ENCODE results near the gene ORM2.
A peak's percentile ranks its signal among the peaks of the same experiment; 100 is the strongest.
"Not testable (repeated sequence)": the region's sequence is repeated elsewhere in the genome, so short reads cannot be mapped to it uniquely, and the experiment has no call there.

The ORM2 gene

DNA sequence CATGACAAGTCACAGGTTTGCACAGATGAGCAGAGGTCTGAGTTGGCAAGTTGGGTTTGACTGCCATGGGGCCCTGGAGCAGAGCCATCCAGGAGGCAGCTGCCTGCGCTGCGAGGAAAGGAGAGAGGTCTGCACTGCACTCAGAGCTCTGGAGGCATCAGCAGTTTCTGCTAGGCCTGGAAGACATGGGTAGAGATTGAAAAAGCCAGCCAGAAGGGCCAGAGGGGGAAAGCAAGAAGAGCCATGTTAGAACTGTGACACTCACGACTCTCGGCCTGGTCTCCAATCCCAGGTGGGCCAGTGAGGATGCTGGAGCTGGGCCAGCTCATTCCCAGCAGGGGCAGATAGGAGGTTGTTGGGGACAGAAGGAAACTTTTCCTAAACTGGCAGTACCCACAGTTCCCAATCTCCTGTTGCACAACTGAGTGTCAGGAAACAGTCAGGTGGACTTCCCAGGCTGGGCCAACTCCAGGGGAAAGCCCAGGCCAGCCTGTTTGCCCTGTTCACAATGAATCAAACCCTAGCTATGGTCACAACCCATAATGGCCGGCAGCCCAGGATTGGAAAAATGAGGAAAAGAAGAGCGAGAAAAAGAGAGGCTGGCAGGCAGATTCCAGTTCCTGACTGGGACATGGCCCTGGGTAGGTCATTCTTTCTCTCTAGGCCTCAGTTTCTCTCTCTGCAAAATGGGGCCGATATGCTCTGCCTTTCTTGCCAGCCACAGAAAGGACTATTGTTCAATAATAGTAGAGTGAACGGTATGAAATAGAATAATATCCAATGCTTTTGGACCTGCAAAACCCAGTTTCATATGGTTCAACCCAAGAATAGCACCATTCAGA lies 14.6 kb upstream of the ORM2 start:
- peak; percentile 14 for DNase-seq (ENCODE audit: low read depth)
- TF ChIP-seq, protein P1, sequence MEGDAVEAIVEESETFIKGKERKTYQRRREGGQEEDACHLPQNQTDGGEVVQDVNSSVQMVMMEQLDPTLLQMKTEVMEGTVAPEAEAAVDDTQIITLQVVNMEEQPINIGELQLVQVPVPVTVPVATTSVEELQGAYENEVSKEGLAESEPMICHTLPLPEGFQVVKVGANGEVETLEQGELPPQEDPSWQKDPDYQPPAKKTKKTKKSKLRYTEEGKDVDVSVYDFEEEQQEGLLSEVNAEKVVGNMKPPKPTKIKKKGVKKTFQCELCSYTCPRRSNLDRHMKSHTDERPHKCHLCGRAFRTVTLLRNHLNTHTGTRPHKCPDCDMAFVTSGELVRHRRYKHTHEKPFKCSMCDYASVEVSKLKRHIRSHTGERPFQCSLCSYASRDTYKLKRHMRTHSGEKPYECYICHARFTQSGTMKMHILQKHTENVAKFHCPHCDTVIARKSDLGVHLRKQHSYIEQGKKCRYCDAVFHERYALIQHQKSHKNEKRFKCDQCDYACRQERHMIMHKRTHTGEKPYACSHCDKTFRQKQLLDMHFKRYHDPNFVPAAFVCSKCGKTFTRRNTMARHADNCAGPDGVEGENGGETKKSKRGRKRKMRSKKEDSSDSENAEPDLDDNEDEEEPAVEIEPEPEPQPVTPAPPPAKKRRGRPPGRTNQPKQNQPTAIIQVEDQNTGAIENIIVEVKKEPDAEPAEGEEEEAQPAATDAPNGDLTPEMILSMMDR (conservative IDR thresholded peaks at IDR 0.05; ENCODE audit: control insufficient read depth, insufficient read depth, low read depth, low read length), result no peak
- H3K4me3 ChIP-seq (ENCODE audit: control insufficient read depth, low read depth, low read length), result no peak overlapping the region

DNA sequence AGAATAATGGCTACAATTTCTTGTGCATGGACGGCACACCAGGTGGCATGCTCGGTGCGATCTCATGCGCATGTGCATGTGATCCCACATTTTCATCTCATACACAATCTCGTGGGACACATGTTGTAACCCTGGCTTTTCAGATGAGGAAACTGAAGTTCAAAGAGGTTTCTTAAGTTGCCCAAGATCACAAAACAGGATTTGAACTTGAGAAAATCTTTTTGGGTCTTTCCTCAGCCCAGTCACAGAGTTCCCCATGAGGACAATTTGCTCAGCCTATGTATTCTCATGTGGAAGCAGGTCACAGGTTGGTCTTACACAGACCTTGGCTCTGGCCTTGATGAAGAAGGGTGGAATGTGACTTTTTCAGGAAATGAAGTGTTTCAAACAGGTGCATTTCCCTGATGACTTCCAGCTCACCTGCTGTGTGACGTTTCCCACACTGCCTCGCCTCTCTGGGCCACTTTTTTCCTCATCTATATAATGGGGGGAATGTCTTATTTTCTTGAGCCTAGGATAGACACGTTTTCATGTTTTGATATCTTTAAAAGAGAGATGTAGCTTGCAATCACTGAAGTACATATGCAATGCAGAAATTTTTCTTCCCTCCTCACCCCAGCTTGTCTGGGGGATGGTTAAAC lies 13.8 kb upstream of the ORM2 start:
- TF ChIP-seq, protein P1 (conservative IDR thresholded peaks at IDR 0.05; ENCODE audit: control insufficient read depth, insufficient read depth, low read depth, low read length), result no peak
- H3K4me3 ChIP-seq (ENCODE audit: control insufficient read depth, low read depth, low read length), result no peak overlapping the region
- no peak for DNase-seq (ENCODE audit: low read depth)

DNA sequence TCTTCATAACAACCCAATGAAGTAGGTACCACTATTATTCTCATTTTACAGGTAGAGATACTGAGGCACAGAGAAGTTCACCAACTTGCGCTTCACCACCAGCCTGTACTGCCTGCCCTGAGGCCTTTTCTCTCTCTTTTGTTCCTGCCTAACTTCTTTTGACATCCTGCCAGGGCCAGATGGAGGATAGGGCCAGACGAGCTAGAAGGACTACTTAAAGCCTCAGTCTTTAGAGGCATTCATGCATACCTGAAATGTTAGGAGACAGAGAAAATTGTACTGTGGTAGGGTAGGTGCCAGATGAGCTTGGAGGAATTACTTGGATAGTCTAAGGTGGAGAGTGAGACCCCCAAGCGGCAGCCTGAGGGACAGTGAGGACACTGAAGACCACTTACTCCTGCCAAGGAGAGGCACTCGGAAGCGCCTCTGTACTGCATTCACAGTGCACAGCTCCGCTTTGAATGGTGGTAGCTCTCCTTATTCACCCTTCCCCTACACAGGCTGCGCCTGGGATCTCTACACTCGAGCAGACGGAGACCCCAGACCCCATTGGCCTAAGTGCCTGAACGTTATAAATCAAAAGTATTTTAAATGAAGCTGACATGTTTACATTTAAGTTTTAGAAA lies 13.0 kb upstream of the ORM2 start:
- TF ChIP-seq, protein P1 (conservative IDR thresholded peaks at IDR 0.05; ENCODE audit: control insufficient read depth, insufficient read depth, low read depth, low read length), result no peak
- H3K4me3 ChIP-seq (ENCODE audit: control insufficient read depth, low read depth, low read length), result no peak overlapping the region
- DNase-seq (ENCODE audit: low read depth), result no peak

DNA sequence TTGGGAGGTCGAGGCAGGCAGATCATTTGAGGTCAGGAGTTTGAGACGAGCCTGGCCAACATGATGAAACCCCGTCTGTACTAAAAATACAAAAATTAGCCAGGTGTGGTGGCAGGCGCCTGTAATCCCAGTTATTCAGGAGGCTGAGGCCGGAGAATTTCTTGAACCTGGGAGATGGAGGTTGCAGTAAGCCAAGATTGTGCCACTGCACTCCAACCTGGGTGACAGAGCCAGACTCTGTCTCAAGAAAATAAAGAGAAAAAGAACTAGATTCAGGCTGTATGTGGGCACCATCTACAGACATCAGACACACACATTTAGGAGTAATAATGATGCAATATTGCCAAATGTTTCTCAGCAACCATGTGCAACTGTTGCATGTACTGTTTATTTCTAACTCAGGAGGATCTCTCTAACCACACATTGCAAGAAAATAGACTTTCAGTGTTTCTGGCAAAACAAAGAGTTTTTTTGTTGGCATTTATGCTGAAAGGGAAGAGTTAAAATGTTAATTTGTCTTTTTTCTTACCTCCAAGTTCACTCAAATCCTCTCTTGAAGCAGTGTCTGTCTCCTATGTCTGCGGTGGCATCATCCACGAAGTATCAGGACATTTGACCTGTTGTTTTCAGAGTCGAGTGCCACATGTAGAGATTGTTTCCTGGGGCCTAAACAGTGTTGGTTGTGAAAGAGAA lies 11.9 kb upstream of the ORM2 start:
- DNase-seq (ENCODE audit: low read depth), result peak; percentile 68
- H3K4me3 ChIP-seq (ENCODE audit: control insufficient read depth, low read depth, low read length), result no peak overlapping the region
- TF ChIP-seq, protein P1 (conservative IDR thresholded peaks at IDR 0.05; ENCODE audit: control insufficient read depth, insufficient read depth, low read depth, low read length), result no peak

DNA sequence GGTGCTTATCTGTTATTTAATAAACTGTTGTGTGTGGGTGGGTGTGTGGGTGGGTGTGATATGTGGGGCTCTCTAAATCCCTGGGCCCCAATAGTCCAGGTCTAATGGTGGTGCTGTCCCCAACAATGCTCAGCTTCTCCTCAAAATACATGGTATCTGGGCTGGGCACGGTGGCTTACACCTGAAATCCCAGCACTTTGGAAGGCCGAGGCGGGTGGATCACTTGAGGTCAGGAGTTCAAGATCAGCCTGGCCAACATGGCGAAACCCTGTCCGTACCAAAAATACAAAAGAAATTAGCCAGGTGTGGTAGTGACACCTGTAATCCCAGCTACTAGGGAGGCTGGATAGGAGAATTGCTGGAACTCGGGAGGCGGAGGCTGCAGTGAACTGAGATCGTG lies 11.3 kb upstream of the ORM2 start:
- H3K4me3 ChIP-seq (ENCODE audit: control insufficient read depth, low read depth, low read length), result no peak overlapping the region
- TF ChIP-seq, protein P1 (conservative IDR thresholded peaks at IDR 0.05; ENCODE audit: control insufficient read depth, insufficient read depth, low read depth, low read length), result no peak
- no peak for DNase-seq (ENCODE audit: low read depth)

DNA sequence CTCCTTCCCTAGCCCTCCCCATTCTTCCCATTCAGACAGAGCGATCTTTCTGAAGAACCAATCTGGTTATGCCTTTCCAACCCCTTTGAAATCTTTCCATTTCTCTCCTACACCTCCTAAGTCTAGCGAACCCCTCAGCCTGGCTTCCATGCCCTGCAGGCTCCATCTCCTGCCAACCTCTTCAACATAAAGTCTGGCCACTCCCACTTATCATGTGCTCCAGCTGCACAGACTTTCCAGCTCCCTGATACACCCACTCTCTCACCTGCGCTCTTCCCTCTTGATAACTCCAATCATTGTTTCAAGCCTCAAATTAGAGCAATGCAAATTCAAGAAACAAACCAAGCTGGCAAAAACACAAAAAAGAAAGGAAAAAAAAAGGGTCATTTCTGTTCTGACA lies 10.5 kb upstream of the ORM2 start:
- TF ChIP-seq, protein P1 (conservative IDR thresholded peaks at IDR 0.05; ENCODE audit: control insufficient read depth, insufficient read depth, low read depth, low read length), result no peak
- H3K4me3 ChIP-seq (ENCODE audit: control insufficient read depth, low read depth, low read length), result no peak overlapping the region
- no peak for DNase-seq (ENCODE audit: low read depth)

DNA sequence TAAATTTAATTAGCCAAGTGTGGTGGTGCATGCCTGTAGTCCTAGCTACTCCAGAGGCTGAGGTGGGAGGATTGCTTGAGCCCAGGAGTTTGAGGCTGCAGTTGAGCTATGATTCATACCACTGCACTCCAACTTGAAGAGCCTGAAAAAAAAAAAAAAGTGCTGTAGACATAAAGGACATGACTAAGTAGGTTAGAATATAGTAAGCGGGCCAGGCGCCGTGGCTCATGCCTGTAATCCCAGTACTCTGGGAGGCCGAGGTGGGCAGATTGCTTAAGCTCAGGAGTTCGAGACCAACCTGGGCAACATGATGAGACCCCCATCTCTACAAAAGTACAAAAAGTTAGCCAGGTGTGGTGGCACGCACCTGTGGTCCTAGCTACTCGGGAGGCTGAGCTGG lies 9.0 kb upstream of the ORM2 start:
- H3K4me3 ChIP-seq (ENCODE audit: control insufficient read depth, low read depth, low read length), result not testable (repeated sequence)
- peak; percentile 74 for DNase-seq (ENCODE audit: low read depth)
